Non-pigmented ciliary epithelial cell (primary cell): ENCODE results near the gene FAM83E.
"Not testable (repeated sequence)": the region's sequence is repeated elsewhere in the genome, so short reads cannot be mapped to it uniquely, and the experiment has no call there.

Experiments used
- DNase-seq: peaks from one replicate; pipeline ENCODE4 v3.0.0-alpha.2; 2010; ENCODE audit warnings: low read depth

FAM83E gene

GRCh38 chr19:48614436-48615230 lies at the start of gene FAM83E:
Gene FAM83E (minus strand): TSS chr19:48615076. CDS start chr19:48613372, 1,704 bp downstream.
- no peak for DNase-seq

DNA sequence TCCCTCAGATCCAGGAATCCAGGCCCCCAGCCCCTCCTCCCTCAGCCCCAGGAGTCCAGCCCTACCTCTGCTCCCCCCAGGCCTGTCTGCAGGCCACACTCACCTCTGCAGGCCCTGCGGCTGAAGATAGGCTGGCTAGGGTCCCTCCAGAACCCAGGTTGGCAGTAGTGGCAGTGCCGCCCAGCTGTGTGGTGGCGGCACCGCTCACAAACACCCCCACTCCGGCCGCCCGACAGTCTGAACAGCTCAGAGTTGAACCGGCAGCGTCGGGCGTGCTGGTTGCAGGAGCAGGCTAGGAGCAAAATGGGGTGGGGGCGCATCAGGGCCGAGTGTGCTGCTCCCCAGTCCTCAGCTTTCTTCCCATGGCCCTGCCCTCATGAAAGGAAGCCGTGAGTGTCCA lies 49.6 kb upstream of the FAM83E start:
- DNase-seq: no peak

DNA sequence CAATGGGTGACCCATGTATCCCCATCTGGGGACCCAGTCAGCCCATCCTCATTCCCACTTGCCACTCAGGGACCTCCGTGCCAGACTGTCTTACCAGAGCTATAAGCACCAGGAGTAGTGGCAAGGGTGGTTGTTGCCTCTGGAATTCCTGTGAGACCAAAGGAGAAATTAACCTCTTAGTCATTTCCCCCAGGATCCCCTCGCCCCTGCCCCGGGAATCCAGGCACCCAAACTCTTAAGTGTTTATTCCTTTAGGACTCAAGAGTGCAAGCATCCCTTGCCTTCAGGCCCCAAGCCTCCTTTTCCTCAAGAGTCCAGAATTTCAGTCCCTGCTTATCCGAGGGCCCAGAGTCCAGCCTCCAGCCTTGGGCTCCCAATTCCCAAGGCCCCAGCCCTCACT lies 48.8 kb upstream of the FAM83E start:
- no peak for DNase-seq

DNA sequence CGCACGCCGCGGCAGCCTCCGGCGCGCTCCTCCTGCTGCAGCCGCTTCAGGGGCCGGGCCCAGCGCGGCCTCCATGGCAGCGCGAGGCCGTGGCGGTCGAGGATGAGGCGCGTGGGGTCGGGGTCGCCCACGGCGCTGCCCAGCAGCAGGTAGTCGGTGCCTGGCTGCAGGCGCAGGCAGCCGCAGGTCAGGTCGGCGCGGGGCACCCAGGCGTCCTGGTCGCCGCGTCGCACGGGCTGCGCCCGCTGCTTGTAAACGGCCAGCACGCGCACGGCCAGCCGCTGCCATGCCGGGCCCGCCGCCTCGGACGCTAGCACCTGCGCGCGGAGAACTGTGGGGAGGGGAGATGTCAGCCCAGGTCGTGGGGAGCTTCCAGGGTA lies 46.8 kb upstream of the FAM83E start:
- DNase-seq: no peak

- DNase-seq: no peak
These were observed 46.2 kb upstream of the FAM83E start for GRCh38 chr19:48660852-48661710.

GRCh38 chr19:48659768-48660167 lies 44.9 kb upstream of the FAM83E start:
- no peak for DNase-seq

GRCh38 chr19:48658483-48658882 lies 43.6 kb upstream of the FAM83E start:
- no peak for DNase-seq

DNA sequence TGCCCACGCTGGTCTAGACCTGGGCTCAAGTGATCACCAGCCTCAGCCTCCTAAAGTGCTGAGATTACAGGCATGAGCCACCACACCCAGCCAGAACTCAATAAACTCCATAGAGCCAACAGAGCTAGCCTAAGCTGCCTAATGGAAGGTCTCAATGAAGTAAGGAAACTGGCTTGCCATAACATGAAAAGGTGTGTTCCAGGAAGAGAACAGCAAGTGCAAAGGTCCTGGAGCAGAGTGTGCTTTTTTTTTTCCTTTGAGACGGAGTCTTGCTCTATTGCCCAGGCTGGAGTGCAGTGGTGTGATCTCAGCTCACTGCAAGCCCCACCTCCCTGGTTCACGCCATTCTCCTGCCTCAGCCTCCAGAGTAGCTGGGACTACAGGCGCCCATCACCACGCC lies 43.0 kb upstream of the FAM83E start:
- DNase-seq: not testable (repeated sequence)

DNA sequence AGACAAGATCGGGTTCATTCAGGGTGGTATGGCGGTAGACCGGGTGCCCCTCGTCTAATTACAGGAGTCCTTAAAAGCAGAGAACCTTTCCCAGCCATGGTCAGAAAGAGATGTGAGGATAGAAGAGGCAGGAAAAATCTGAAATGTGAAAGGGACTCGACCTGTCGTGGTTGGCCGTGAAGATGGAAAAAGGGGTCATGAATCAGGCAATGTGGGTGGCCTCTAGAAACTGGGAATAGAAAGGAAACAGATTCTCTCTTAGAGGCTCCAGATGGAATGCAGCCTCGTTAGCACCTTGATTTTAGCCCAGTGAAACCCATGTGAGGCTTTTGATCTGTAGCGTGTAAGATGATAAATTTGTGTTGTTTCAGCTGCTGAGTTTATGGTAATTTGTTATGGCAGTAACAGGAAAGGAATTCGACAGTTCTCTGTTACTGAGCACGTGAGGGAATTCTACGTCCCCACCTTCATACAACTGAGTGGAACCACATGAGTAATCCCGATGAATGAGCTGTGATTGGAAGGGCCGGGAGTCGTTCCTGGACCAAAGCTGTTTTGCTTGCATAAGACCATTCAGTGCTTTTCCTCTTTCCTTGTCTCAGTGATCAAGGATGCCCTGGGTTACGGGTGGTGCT lies 42.1 kb upstream of the FAM83E start:
- DNase-seq: no peak

- DNase-seq: no peak
These were observed 39.6 kb upstream of the FAM83E start for GRCh38 chr19:48654299-48655059.

GRCh38 chr19:48651683-48652048 lies 36.8 kb upstream of the FAM83E start:
- DNase-seq: no peak

GRCh38 chr19:48650974-48651682 lies 36.3 kb upstream of the FAM83E start:
- no peak for DNase-seq

GRCh38 chr19:48648134-48648533 lies 33.3 kb upstream of the FAM83E start:
- no peak for DNase-seq

DNA sequence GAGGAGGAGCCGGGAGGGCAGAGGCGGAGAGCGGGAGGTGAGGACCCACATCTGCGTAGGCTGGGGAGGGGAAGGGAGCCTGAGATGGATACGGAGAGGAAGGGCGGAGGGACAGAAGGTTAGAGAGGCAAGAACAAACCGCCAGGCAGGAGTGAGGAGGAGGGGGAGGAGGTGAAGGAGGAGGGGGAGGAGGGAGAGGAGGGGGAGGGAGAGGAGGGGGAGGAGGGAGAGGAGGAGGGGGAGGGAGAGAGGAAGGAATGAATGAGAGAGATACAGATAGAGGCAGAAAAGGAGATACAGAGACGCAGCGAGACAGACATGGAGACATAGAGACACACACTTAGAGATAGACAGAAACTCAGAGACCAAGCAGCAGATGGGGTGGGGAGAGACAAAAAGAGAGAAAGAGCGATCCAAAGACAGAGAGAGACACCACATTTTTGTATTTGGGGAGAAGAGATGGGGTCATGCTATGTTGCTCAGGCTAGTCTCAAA lies 31.9 kb upstream of the FAM83E start:
- DNase-seq: no peak

GRCh38 chr19:48646001-48646721 lies 31.3 kb upstream of the FAM83E start, which contains the start of gene CA11:
Gene CA11 (minus strand): TSS chr19:48646187. CDS start chr19:48645632, 555 bp downstream.
- DNase-seq: peak; percentile 26

- DNase-seq: no peak
These were observed 30.7 kb upstream of the FAM83E start for GRCh38 chr19:48645620-48646000.

- DNase-seq: no peak
These were observed 30.2 kb upstream of the FAM83E start for GRCh38 chr19:48644839-48645619.

- no peak for DNase-seq
These were observed 29.5 kb upstream of the FAM83E start for GRCh38 chr19:48644355-48644754.

DNA sequence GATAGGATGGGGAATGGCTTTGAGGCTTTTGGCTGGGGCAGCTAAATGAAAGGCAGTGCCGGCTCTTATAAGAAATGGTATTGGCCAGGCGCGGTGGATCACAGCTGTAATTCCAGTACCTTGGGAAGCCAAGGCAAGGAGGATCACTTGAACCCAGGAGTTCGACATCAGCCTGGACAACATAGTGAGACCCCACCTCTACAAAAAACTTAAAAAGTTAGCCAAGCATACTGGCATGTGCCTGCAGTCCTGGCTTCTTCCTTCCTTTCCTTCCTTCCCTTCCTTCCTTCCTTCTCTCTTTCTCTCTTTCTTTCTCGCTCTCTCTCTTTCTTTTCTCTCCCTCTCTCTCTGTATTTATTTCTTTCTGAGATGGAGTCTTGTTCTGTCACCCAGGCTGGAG lies 28.0 kb upstream of the FAM83E start:
- DNase-seq: no peak

- DNase-seq: no peak
These were observed 27.0 kb upstream of the FAM83E start for GRCh38 chr19:48641850-48642249.
